Liver (tissue), 9 donors: ENCODE data around the gene ADAM19. TPM values are rescaled to one million over a fixed set of nuclear protein-coding genes. Genes with fewer than 3 reads are reported as not detected.

Experiments
- DNase-seq: peaks from one replicate; pipeline ENCODE4 v3.0.0-alpha.2; 2017; ENCODE audit warnings: low spot score
- H3K27ac ChIP-seq, 2 donors: one replicate each; pipeline ENCODE4 v1.7.0; 2013; ENCODE audit warnings: inconsistent platforms in 2 of 2, low read length in 2 of 2, control low read depth in 1 of 2, low read depth in 1 of 2, mild to moderate bottlenecking in 1 of 2
- H3K27me3 ChIP-seq, 4 donors: one replicate each; pipeline versions ENCODE4 v1.6.1 to v1.7.0; 2013; ENCODE audit warnings: low read length in 3 of 4, inconsistent platforms in 1 of 4, mild to moderate bottlenecking in 1 of 4, moderate library complexity in 1 of 4; ENCODE audit not compliant: control insufficient read depth in 4 of 4, insufficient read depth in 4 of 4
- H3K36me3 ChIP-seq, 4 donors: one replicate each; pipeline versions ENCODE4 v1.6.1 to v1.7.0; 2013; ENCODE audit warnings: low read length in 3 of 4, mild to moderate bottlenecking in 3 of 4, low read depth in 1 of 4, moderate library complexity in 1 of 4; ENCODE audit not compliant: control insufficient read depth in 4 of 4, insufficient read depth in 3 of 4
- H3K4me1 ChIP-seq, 4 donors: one replicate each; pipeline versions ENCODE4 v1.6.1 to v1.7.0; 2013; ENCODE audit warnings: low read length in 3 of 4, mild to moderate bottlenecking in 3 of 4, moderate library complexity in 1 of 4; ENCODE audit not compliant: control insufficient read depth in 4 of 4, insufficient read depth in 4 of 4
- H3K4me3 ChIP-seq, 3 donors: one replicate each; pipeline versions ENCODE4 v1.6.1 to v1.7.0; 2013; ENCODE audit warnings: low read length in 3 of 3, control low read depth in 1 of 3, low read depth in 1 of 3, mild to moderate bottlenecking in 1 of 3
- H3K9ac ChIP-seq, 2 donors: one replicate each; pipeline ENCODE4 v1.7.0; 2013; ENCODE audit warnings: low read length in 2 of 2, mild to moderate bottlenecking in 2 of 2, moderate library complexity in 2 of 2, control low read depth in 1 of 2, low read depth in 1 of 2
- H3K9me3 ChIP-seq, 4 donors: one replicate each; pipeline versions ENCODE4 v1.6.1 to v1.7.0; 2013; ENCODE audit warnings: low read length in 3 of 4; ENCODE audit not compliant: control insufficient read depth in 4 of 4
- ATF3 ChIP-seq: IDR thresholded peaks from 2 replicates; pipeline ENCODE4 v1.6.1; 2016; ENCODE audit warnings: antibody characterized with exemption
- EGR1 ChIP-seq, 2 donors: IDR thresholded peaks; 2 replicates each; pipeline ENCODE4 v1.6.1; 2016 to 2018; ENCODE audit warnings: antibody characterized with exemption in 2 of 2, low read depth in 2 of 2
- FOXA1 ChIP-seq: IDR thresholded peaks from 2 replicates; pipeline ENCODE4 v1.6.1; 2016; ENCODE audit warnings: antibody characterized with exemption
- FOXA2 ChIP-seq: IDR thresholded peaks from 2 replicates; pipeline ENCODE4 v1.6.1; 2016; ENCODE audit warnings: antibody characterized with exemption
- GABPA ChIP-seq, 2 donors: IDR thresholded peaks in 1 of 2; conservative IDR thresholded peaks in 1 of 2; 2 replicates each; pipeline ENCODE4 v1.6.1; 2016; ENCODE audit warnings: antibody characterized with exemption in 2 of 2, mild to moderate bottlenecking in 1 of 2, moderate library complexity in 1 of 2
- HNF4A ChIP-seq, 2 donors: conservative IDR thresholded peaks; 2 replicates each; pipeline ENCODE4 v1.6.1; 2016; ENCODE audit warnings: antibody characterized with exemption in 2 of 2, mild to moderate bottlenecking in 2 of 2
- HNF4G ChIP-seq: IDR thresholded peaks from 2 replicates; pipeline ENCODE4 v1.6.1; 2016; ENCODE audit warnings: antibody characterized with exemption
- JUND ChIP-seq, 2 donors: IDR thresholded peaks; 2 replicates each; pipeline ENCODE4 v1.6.1; 2016; ENCODE audit warnings: antibody characterized with exemption in 2 of 2
- MAX ChIP-seq: IDR thresholded peaks from 2 replicates; pipeline ENCODE4 v1.6.1; 2016; ENCODE audit warnings: antibody characterized with exemption
- RAD21 ChIP-seq, 2 donors: IDR thresholded peaks; 2 replicates each; pipeline ENCODE4 v1.6.1; 2016; ENCODE audit warnings: antibody characterized with exemption in 2 of 2, mild to moderate bottlenecking in 2 of 2
- RXRA ChIP-seq, 2 donors: IDR thresholded peaks; 2 replicates each; pipeline ENCODE4 v1.6.1; 2017 to 2018; ENCODE audit warnings: antibody characterized with exemption in 2 of 2, mild to moderate bottlenecking in 1 of 2
- SP1 ChIP-seq: IDR thresholded peaks from 2 replicates; pipeline ENCODE4 v1.6.1; 2018; ENCODE audit warnings: antibody characterized with exemption, mild to moderate bottlenecking
- YY1 ChIP-seq: IDR thresholded peaks from 2 replicates; pipeline ENCODE4 v1.6.1; 2016; ENCODE audit warnings: antibody characterized with exemption, mild to moderate bottlenecking
- ZBTB33 ChIP-seq: IDR thresholded peaks from 2 replicates; pipeline ENCODE4 v1.6.1; 2016; ENCODE audit warnings: antibody characterized with exemption
- WGBS: extraction: QIAGEN DNeasy Blood & Tissue Kit; methylation state at CpG from one replicate; pipeline ENCODE4 v1.1.7; 2013; 5-methylcytosine and 5-hydroxymethylcytosine counted together
- polyA plus RNA-seq, 2 donors: library from polyadenylated mRNA; stranded (reverse) in 1 of 2; unstranded in 1 of 2; fragments of 200-250 nt in 1 of 2; fragments of >200 nt in 1 of 2; fragmentation: Nextera tagmentation in 1 of 2; extraction: Ambion mirVana in 1 of 2; gene quantifications; one replicate each; pipeline versions ENCODE4 v1.2.1 to v1.2.3, GENCODE V29; 2013 to 2015
- total RNA-seq, 2 donors: library from RNA; depleted of rRNA; stranded (reverse); fragments of >200 nt; gene quantifications; one replicate each; pipeline ENCODE4 v1.2.3, GENCODE V29; 2014
- TF ChIP-seq, protein P1 (sequence below): IDR thresholded peaks from 2 replicates; pipeline ENCODE4 v1.6.1; 2016; ENCODE audit warnings: antibody characterized with exemption, mild to moderate bottlenecking
- TF ChIP-seq, protein P2 (sequence below): fragments of 150-350 bp; IDR thresholded peaks from 2 replicates; pipeline ENCODE4 v1.5.1; 2017; ENCODE audit warnings: improper control_type of control experiment, low read depth, low read length; ENCODE audit not compliant: missing input control
- donor health status: healthy.
- donor health status: healthy.
- donor health status: healthy.
- donor health status: healthy.
- donor health status: healthy.

Gene ADAM19
- total and polyA plus RNA-seq, 4 donors = 2.4 to 7.1 (median 2.9) TPM

GRCh38 chr5:157510682-157511081 lies 64.9 kb downstream of the ADAM19 start:
- Histone ChIP-seq H3K27ac (peak overlapping the region; percentile 71 to 86), H3K9ac (no peak overlapping the region), H3K36me3 (peaks cover 0 to 4% (median 3%) of the 10 kb centered on the region in 4 donors), H3K27me3 (no peaks in the 10 kb centered on the region), H3K4me1 (peaks cover 5 to 27% (median 19%) of the 10 kb centered on the region in 4 donors), H3K4me3 (no peak overlapping the region), H3K9me3 (no peaks in the 10 kb centered on the region)
- DNase-seq = no peak
- TF ChIP-seq JUND (IDR thresholded peaks at IDR 0.05) = no peak
- no peak for TF ChIP-seq RXRA (IDR thresholded peaks at IDR 0.05)
- no peak for TF ChIP-seq ZBTB33
- TF ChIP-seq FOXA2 = no peak
- no peak for TF ChIP-seq SP1
- no peak for TF ChIP-seq ATF3
- TF ChIP-seq, protein P1, sequence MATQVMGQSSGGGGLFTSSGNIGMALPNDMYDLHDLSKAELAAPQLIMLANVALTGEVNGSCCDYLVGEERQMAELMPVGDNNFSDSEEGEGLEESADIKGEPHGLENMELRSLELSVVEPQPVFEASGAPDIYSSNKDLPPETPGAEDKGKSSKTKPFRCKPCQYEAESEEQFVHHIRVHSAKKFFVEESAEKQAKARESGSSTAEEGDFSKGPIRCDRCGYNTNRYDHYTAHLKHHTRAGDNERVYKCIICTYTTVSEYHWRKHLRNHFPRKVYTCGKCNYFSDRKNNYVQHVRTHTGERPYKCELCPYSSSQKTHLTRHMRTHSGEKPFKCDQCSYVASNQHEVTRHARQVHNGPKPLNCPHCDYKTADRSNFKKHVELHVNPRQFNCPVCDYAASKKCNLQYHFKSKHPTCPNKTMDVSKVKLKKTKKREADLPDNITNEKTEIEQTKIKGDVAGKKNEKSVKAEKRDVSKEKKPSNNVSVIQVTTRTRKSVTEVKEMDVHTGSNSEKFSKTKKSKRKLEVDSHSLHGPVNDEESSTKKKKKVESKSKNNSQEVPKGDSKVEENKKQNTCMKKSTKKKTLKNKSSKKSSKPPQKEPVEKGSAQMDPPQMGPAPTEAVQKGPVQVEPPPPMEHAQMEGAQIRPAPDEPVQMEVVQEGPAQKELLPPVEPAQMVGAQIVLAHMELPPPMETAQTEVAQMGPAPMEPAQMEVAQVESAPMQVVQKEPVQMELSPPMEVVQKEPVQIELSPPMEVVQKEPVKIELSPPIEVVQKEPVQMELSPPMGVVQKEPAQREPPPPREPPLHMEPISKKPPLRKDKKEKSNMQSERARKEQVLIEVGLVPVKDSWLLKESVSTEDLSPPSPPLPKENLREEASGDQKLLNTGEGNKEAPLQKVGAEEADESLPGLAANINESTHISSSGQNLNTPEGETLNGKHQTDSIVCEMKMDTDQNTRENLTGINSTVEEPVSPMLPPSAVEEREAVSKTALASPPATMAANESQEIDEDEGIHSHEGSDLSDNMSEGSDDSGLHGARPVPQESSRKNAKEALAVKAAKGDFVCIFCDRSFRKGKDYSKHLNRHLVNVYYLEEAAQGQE = no peak
- no peak for TF ChIP-seq FOXA1
- TF ChIP-seq MAX = no peak
- TF ChIP-seq, protein P2, sequence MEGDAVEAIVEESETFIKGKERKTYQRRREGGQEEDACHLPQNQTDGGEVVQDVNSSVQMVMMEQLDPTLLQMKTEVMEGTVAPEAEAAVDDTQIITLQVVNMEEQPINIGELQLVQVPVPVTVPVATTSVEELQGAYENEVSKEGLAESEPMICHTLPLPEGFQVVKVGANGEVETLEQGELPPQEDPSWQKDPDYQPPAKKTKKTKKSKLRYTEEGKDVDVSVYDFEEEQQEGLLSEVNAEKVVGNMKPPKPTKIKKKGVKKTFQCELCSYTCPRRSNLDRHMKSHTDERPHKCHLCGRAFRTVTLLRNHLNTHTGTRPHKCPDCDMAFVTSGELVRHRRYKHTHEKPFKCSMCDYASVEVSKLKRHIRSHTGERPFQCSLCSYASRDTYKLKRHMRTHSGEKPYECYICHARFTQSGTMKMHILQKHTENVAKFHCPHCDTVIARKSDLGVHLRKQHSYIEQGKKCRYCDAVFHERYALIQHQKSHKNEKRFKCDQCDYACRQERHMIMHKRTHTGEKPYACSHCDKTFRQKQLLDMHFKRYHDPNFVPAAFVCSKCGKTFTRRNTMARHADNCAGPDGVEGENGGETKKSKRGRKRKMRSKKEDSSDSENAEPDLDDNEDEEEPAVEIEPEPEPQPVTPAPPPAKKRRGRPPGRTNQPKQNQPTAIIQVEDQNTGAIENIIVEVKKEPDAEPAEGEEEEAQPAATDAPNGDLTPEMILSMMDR = no peak
- TF ChIP-seq YY1 = no peak
- no peak for TF ChIP-seq HNF4G
- no peak for TF ChIP-seq RAD21 (IDR thresholded peaks at IDR 0.05)
- TF ChIP-seq HNF4A (conservative IDR thresholded peaks at IDR 0.05) = no peak
- TF ChIP-seq EGR1 (IDR thresholded peaks at IDR 0.05; ENCODE audit: low read depth in 2 of 2) = no peak
- TF ChIP-seq GABPA (IDR thresholded peaks at IDR 0.05 in 1 of 2, conservative IDR thresholded peaks at IDR 0.05 in 1 of 2) = no peak
- WGBS = 94% methylated on average over 5 of the region's 5 CpGs

DNA sequence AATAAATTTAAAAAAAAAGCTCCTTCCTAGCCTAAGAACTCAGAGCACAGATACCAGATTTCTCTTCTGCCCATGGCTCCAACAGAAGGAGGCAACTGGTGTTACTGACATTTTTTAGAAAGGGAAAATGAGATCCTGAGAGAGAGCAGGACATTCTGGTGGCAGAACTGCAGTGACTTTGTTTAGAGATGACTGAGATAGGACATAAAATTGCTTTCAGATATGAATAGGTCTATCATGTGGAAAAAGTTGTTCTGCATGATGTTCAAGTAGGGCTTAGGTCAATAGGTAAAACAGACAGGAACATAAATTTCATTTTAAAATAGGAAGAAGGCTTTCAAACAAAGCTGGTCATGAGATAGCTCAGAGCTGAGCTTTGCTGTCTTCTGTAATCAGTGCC lies 66.0 kb downstream of the ADAM19 start:
- Histone ChIP-seq H3K36me3 (peaks cover 0 to 4% (median 3%) of the 10 kb centered on the region in 4 donors), H3K4me1 (peaks cover 5 to 27% (median 19%) of the 10 kb centered on the region in 4 donors), H3K9me3 (no peaks in the 10 kb centered on the region), H3K9ac (no peak overlapping the region), H3K4me3 (no peak overlapping the region), H3K27me3 (no peaks in the 10 kb centered on the region), H3K27ac (no peak overlapping the region)
- no peak for DNase-seq
- TF ChIP-seq, protein P1 = no peak
- TF ChIP-seq RAD21 (IDR thresholded peaks at IDR 0.05) (no peak), RXRA (IDR thresholded peaks at IDR 0.05) (no peak), HNF4G (no peak), HNF4A (conservative IDR thresholded peaks at IDR 0.05) (no peak), MAX (no peak), GABPA (IDR thresholded peaks at IDR 0.05 in 1 of 2, conservative IDR thresholded peaks at IDR 0.05 in 1 of 2) (no peak), EGR1 (IDR thresholded peaks at IDR 0.05; ENCODE audit: low read depth in 2 of 2) (no peak), YY1 (no peak)
